ENCODE data around the gene MAU2. TPM values are rescaled to one million over a fixed set of nuclear protein-coding genes. Genes with fewer than 3 reads are reported as not detected.

Gene MAU2
- total and polyA plus RNA-seq, 2 of the 13 experiments (the other 11 are each of a cell fraction or from before 2014, with no cell fraction given) = 16.8 to 33.8 TPM

- TF ChIP-seq ZBTB2 (CRISPR knock-in tag; IDR thresholded peaks at IDR 0.05; ENCODE audit: low read depth) (peak; percentile 8; the same call in 1 of the 2 replicates), SALL1 (CRISPR knock-in tag; IDR thresholded peaks at IDR 0.05) (peak; percentile 10; the same call in 1 of the 2 replicates), HMGA1 (CRISPR knock-in tag; conservative IDR thresholded peaks at IDR 0.05) (no peak), IKZF4 (CRISPR knock-in tag; IDR thresholded peaks at IDR 0.05; ENCODE audit: borderline replicate concordance, low read depth, not compliant biosample characterization) (no peak), KMT2B (CRISPR knock-in tag; IDR thresholded peaks at IDR 0.05) (peak; percentile 74), ZNF652 (CRISPR knock-in tag; IDR thresholded peaks at IDR 0.05; ENCODE audit: borderline replicate concordance, low read depth) (no peak), ZBTB20 (CRISPR knock-in tag; IDR thresholded peaks at IDR 0.05; ENCODE audit: borderline replicate concordance, low read depth) (no peak), XRCC5 (optimal IDR thresholded peaks at IDR 0.05; ENCODE audit: low read length) (peak; percentile 64), ZNF761 (CRISPR knock-in tag; conservative IDR thresholded peaks at IDR 0.05) (no peak), YY1 (IDR thresholded peaks at IDR 0.05; ENCODE audit: insufficient read depth, insufficient replicate concordance, low read depth, low read length) (peak; percentile 47), MAX (IDR thresholded peaks at IDR 0.05) (peak; percentile 68), ZNF121 (CRISPR knock-in tag; IDR thresholded peaks at IDR 0.05) (no peak), REPIN1 (CRISPR knock-in tag; IDR thresholded peaks at IDR 0.05; ENCODE audit: borderline replicate concordance, low read depth) (peak; percentile 37; the same call in 1 of the 2 replicates), ZBTB43 (CRISPR knock-in tag; conservative IDR thresholded peaks at IDR 0.05) (no peak), ZNF235 (CRISPR knock-in tag; IDR thresholded peaks at IDR 0.05; ENCODE audit: borderline replicate concordance) (0 out of 2 replicates have a peak, but pooled peaks have one; percentile 42), ARID5B (CRISPR knock-in tag; IDR thresholded peaks at IDR 0.05) (no peak), ERF (CRISPR knock-in tag; IDR thresholded peaks at IDR 0.05) (peak; percentile 64; the same call in 1 of the 2 replicates), RAD21 (CRISPR knock-in tag; IDR thresholded peaks at IDR 0.05) (peak; percentile 58), FOXA3 (CRISPR knock-in tag; IDR thresholded peaks at IDR 0.05) (0 out of 2 replicates have a peak, but pooled peaks have one; percentile 43), HOMEZ (CRISPR knock-in tag; IDR thresholded peaks at IDR 0.05; ENCODE audit: low read depth) (0 out of 2 replicates have a peak, but pooled peaks have one; percentile 57), NFYB (CRISPR knock-in tag; IDR thresholded peaks at IDR 0.05) (peak; percentile 99)
These were observed 64.7 kb downstream of the MAU2 start (continued) for GRCh38 chr19:19385131-19385895.

Measured in HepG2 (cell line).